Limb (tissue), 2 donors: ENCODE data around the gene MEIOSIN.
"Not testable (repeated sequence)": the region's sequence is repeated elsewhere in the genome, so short reads cannot be mapped to it uniquely, and the experiment has no call there.

Experiments
- DNase-seq, 2 donors: peaks; one replicate each; pipeline ENCODE4 v3.0.0-alpha.2; 2016; ENCODE audit errors: extremely low spot score in 2 of 2

Gene MEIOSIN

DNA sequence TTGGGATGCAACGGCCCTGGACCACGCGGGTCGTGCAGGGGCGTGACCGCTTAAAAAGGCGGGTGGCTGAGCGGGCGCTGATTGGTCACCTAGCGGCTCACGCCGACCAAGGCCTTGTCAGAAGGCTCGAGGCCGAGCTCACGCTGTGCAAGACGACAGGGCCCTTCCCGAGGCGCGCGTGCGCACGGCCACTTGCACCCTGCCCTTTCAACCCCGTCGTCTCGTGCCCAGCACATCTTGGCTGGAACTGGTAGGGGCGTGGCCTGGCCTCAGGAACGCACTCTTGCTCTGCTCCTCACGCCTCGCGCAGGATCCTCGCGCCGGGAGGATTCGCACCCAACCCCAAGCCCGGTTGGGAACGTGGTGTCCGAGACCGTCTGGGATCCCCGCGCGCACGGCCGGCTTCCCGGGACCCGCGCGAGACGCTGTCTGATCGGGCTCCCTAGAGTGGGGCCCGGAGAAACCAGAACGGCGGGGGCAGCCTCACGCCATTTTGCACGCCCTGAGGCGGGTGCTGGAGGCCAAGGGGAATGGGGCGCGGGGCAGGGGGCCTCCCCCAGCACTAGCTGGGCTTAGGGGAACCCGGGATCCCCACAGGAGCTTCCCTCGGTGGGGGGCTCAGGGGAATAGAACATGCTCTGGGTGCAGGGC lies at the start of gene MEIOSIN:
MEIOSIN (plus strand) TSS at position 280 of the 651 bp plus-strand sequence. CDS start 1,938 bp downstream, outside the sequence.
- DNase-seq: peak in 1 of 2 donors; percentile 27

GRCh38 chr19:45685045-45685444 lies 48.2 kb upstream of the MEIOSIN start:
- not testable (repeated sequence) for DNase-seq

DNA sequence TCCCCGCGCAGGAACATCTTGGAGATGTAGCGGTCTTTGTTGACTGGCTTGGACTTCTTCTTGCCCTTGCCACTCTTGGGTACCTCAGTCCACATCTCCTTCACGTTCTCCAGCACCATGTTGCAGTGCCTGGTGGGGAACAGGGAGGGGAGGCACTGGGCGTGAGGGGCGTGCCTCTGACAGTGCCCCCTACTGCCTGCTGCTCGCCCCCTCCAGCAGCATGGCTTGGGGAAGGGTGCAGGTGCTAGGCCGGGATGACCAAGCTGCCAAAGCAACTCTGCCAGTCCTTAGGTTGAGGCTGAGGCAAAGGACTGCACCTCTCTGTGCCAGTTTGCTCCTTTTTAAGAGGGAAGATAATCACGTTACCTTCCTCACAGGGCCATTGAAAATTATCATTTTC lies 45.6 kb upstream of the MEIOSIN start:
- DNase-seq: no peak

DNA sequence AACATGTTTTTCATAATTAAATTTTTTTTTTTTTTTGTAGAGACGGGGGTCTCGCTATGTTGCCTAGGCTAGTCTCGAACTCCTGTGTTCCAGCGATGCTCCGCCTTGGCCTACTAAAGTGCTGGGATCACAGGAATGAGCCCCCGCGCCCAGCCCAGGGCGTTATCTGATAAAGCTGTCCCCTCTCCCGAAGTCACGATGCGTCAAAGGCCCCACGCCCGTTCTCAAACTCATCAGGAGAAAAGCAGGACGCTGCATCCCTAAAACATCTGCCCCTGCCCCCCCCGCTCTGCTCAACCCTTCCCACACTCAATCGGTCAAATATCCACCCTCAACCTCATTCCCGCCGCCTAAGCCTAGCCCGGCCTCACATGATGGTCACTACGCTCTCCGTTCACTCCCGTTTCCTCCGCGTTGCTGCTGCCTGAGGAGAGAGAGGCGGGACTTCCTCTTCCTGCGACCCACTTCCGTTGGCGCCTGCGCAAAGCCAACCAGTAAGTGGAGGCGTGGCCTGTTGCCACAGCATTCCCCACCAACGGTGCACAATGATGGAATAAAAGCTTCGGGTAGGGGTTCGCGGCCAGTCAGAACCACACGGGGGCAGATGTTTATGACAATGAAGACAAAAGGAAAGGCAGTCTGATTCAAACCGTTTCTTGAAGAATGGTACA lies 41.6 kb upstream of the MEIOSIN start, which contains the start of gene SNRPD2:
SNRPD2 (minus strand) TSS at position 438 of the 671 bp plus-strand sequence; CDS start at position 373, 65 bp downstream.
- peak; percentile 96 to 97 for DNase-seq

GRCh38 chr19:45692187-45693105 lies 40.8 kb upstream of the MEIOSIN start, which contains the start of gene QPCTL:
Gene QPCTL, plus strand, starts transcription at chr19:45692666. Its CDS starts 38 bp downstream, at chr19:45692704.
- DNase-seq: peak; percentile 96 to 97

DNA sequence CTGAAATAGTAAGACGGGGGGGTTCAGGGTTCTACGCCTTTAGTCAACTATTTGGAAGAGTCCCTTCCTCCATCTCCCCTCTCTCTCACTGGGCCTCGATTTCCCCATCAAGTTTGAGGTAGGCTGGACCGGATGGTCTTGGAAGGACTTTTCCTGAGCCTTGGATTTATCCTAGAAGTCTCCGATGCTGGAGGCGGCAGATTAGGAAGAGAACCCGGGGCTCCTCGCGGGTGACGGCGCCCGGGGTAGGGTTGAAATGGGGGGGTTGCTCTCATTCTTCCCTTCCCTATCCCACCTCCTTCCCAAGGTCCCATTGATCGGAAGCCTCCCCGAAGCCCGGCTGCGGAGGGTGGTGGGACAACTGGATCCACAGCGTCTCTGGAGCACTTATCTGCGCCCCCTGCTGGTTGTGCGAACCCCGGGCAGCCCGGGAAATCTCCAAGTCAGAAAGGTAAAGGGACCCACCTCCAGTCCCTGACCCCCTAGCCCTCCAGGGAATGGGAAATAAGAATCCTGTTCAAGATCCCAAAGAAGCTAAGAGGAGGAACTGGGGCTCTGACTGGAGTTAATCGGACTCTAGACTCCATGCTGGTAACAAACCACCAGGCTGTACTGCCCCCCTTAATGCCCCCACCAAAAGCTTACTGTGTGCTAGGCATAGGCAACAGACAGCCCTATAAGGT lies 40.0 kb upstream of the MEIOSIN start:
- DNase-seq: peak; percentile 65 to 88

GRCh38 chr19:45701676-45702075 lies 31.6 kb upstream of the MEIOSIN start:
- DNase-seq: no peak

GRCh38 chr19:45705115-45705514 lies 28.1 kb upstream of the MEIOSIN start:
- DNase-seq: no peak

DNA sequence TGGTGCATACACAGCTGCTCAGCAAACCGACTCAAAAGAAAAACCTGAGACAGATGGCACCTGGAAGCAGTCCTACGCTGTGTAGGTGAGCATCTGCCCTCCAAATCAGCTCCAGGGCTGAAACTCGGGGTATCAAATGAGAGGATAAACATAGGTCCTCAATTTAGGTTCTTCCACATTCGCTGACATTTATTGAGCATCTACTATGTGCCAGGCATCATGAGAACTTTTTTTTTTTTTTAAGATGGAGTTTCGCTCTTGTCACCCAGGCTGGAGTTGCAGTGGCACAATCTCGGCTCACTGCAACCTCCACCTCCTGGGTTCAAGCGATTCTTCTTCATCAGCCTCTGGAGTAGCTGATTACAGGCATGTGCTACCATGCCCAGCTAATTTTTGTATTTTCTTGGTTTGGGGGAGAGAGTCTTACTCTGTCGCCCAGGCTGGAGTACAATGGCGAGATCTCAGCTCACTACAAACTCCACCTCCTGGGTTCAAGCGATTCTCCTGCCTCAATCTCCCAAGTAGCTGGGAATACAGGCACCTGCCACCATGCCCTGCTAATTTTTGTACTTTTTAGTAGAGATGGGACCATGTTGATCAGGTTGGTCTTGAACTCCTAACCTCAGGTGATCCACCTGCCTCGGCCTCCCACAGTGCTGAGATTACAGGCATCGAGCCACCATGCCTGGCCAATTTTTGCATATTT lies 27.4 kb upstream of the MEIOSIN start:
- DNase-seq: no peak

- no peak for DNase-seq
Measured at GRCh38 chr19:45710356-45711130, 22.7 kb upstream of the MEIOSIN start.

DNA sequence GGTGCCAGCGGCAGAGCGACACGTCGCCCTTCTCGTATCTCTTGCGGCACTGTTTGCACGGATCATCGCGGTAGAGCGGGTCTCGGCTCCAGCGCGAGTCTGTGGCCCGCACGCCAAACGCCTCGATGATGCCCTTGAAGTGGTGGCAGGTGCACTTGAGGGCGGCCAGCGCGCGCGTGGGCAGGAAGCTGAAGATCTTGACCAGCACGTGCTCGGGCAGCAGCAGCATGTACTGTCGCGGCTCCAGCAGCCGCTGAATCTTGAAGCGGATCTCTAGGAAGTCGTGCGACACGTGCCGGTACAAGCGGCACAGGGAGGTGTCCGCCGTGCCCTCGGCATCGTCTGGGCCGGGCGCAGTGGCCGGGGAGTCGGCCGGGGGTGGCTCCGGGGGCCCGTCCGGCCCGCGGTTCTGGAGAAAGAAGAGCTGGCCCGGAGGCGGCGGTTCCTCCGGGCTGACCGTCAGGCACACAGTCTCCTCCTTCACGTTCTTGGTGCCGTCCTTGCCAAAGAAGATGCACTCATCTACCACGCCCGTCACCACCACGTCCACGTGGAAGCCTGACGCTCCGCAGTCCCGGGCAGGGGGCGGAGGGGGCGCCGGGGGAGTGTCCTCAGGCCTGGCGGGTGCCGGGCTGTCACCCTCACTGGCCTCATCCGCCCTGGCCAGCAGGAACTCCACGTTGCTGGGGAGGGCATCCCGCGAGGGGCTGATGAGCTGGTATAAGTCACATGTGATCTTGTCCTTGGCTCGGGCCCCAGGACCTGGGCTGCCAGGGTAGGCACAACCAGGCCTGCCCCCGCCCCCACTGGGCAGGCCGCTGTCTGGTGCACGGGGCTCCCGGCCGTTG lies 21.2 kb upstream of the MEIOSIN start:
- DNase-seq: no peak

- DNase-seq: no peak
Measured at GRCh38 chr19:45712699-45713067, 20.6 kb upstream of the MEIOSIN start.

GRCh38 chr19:45713141-45713540 lies 20.1 kb upstream of the MEIOSIN start:
- no peak for DNase-seq

DNA sequence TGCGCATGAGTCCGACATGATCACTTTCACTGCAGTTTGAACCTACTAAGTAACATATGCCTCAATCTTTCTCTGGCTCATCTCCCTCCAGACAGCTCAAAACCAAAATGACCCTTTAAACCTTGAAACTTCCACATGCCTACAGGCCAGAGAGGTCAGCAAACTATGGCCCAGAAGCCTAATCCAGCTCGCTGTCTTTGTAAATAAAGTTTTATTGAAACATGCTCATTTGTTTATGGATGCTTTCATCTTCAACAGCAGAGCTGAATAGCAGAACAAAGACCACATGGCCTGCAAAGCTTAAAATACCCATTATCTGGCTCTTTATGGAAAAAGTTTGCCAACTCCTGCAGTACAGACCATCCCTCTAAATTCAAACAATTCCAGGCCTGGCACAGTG lies 18.1 kb upstream of the MEIOSIN start:
- DNase-seq: no peak

GRCh38 chr19:45716359-45717130 lies 16.7 kb upstream of the MEIOSIN start:
- DNase-seq: no peak

- DNase-seq: peak; percentile 98 to 100
Measured at GRCh38 chr19:45717131-45717982, 15.9 kb upstream of the MEIOSIN start.

DNA sequence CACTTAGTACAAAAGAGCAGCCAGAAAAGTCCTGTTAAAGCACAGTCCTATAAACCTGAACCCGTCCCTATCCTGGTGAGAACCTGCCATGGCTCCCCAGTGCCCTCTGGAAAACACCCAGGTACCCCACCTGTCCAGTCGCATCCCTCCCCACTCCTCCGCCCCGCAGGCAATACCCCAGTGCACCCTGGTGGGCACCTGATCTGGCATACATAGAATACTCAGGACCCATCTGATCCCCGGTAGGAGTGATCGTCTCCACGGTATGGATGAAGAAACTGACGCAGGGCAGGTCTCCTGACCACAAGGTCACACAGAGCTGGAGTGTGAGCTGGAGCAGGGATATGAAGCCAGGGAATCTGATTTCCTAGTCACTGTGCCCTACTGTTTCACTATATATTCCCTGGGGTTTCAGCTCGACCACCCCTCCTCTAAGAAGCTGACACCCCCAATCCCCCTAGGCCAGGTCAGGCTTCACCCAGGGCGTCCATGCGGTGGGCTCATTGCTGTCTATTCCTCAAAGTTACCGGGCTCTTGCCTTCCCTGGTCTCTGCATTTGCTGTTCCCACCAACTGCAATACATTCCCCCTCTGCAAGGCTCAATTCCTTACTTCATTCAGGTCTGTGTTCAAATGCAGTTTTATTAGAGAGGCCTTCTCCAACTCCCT lies 15.1 kb upstream of the MEIOSIN start:
- DNase-seq: no peak
